DND-41 (cell line): ENCODE data around the gene CCDC73.
"Not testable (repeated sequence)": the region's sequence is repeated elsewhere in the genome, so short reads cannot be mapped to it uniquely, and the experiment has no call there.

Experiments used
- ATAC-seq: fragments of 200-7000 bp; cut with Tn5 transposase; 3 replicates; pipeline ENCODE4 v1.9.1; 2021; ENCODE audit warnings: low read depth; ENCODE audit not compliant: insufficient read depth
- DNase-seq: peaks from one replicate; pipeline ENCODE4 v3.0.0-alpha.2; 2020
- H2AFZ ChIP-seq: 2 replicates; pipeline ENCODE4 v1.6.0; 2012; ENCODE audit warnings: low read depth, low read length
- H3K27ac ChIP-seq: 2 replicates; pipeline ENCODE4 v1.5.1; 2012; ENCODE audit warnings: low read length, inconsistent platforms
- H3K27me3 ChIP-seq: fragments of 200-600 bp; sonication (generic); 2 replicates; pipeline ENCODE4 v1.6.0; 2012; ENCODE audit warnings: low read length, mild to moderate bottlenecking, inconsistent platforms; ENCODE audit not compliant: insufficient read depth, poor library complexity
- H3K36me3 ChIP-seq: 2 replicates; pipeline ENCODE4 v1.5.1; 2012; ENCODE audit warnings: low read length, inconsistent platforms; ENCODE audit not compliant: insufficient read depth
- H3K4me1 ChIP-seq: 2 replicates; pipeline ENCODE4 v1.5.1; 2012; ENCODE audit warnings: mild to moderate bottlenecking, low read length; ENCODE audit not compliant: insufficient read depth
- H3K4me2 ChIP-seq: 2 replicates; pipeline ENCODE4 v1.6.0; 2012; ENCODE audit warnings: mild to moderate bottlenecking, moderate library complexity, low read length, inconsistent platforms; ENCODE audit not compliant: insufficient read depth
- H3K4me3 ChIP-seq, 2 experiments: fragments of 200-600 bp in 1 of 2; shearing (Covaris generic) in 1 of 2; 2 replicates each; pipeline ENCODE4 v1.5.1; 2012 to 2016; ENCODE audit warnings: inconsistent platforms in 2 of 2, low read length in 2 of 2, mild to moderate bottlenecking in 2 of 2, low read depth in 1 of 2, moderate library complexity in 1 of 2
- H3K79me2 ChIP-seq: 2 replicates; pipeline ENCODE4 v1.6.0; 2012; ENCODE audit warnings: low read length, inconsistent platforms; ENCODE audit not compliant: insufficient read depth
- H3K9ac ChIP-seq: 2 replicates; pipeline ENCODE4 v1.6.0; 2012; ENCODE audit warnings: low read depth, mild to moderate bottlenecking, inconsistent platforms, low read length, moderate library complexity
- H3K9me3 ChIP-seq: 2 replicates; pipeline ENCODE4 v1.5.1; 2012; ENCODE audit warnings: low read length, moderate library complexity, mild to moderate bottlenecking, inconsistent platforms; ENCODE audit not compliant: insufficient read depth, severe bottlenecking
- H4K20me1 ChIP-seq: 2 replicates; pipeline ENCODE4 v1.6.0; 2012; ENCODE audit warnings: low read length; ENCODE audit not compliant: insufficient read depth
- EZH2 ChIP-seq: IDR thresholded peaks from 3 replicates; pipeline ENCODE4 v1.6.1; 2012; ENCODE audit warnings: borderline replicate concordance, low read depth, mild to moderate bottlenecking, moderate library complexity, low read length, inconsistent platforms; ENCODE audit not compliant: severe bottlenecking
- TF ChIP-seq, protein P1 (sequence below): IDR thresholded peaks from 2 replicates; pipeline ENCODE4 v1.5.1; 2012; ENCODE audit warnings: borderline replicate concordance, low read length, moderate library complexity, mild to moderate bottlenecking; ENCODE audit not compliant: poor library complexity, severe bottlenecking; ENCODE audit errors: extremely low read depth

Gene CCDC73

GRCh38 chr11:32758291-32758690, 36.2 kb downstream of the CCDC73 start:
- Histone ChIP-seq H3K9ac (no peak overlapping the region), H3K4me1 (no peaks in the 10 kb centered on the region), H3K27me3 (no peaks in the 10 kb centered on the region), H4K20me1 (no peaks in the 10 kb centered on the region), H2AFZ (no peak overlapping the region), H3K4me3 (no peak overlapping the region), H3K27ac (no peak overlapping the region), H3K9me3 (peaks cover 6% of the 10 kb centered on the region), H3K36me3 (no peaks in the 10 kb centered on the region), H3K79me2 (no peaks in the 10 kb centered on the region), H3K4me2 (no peak overlapping the region)
- TF ChIP-seq, protein P1, sequence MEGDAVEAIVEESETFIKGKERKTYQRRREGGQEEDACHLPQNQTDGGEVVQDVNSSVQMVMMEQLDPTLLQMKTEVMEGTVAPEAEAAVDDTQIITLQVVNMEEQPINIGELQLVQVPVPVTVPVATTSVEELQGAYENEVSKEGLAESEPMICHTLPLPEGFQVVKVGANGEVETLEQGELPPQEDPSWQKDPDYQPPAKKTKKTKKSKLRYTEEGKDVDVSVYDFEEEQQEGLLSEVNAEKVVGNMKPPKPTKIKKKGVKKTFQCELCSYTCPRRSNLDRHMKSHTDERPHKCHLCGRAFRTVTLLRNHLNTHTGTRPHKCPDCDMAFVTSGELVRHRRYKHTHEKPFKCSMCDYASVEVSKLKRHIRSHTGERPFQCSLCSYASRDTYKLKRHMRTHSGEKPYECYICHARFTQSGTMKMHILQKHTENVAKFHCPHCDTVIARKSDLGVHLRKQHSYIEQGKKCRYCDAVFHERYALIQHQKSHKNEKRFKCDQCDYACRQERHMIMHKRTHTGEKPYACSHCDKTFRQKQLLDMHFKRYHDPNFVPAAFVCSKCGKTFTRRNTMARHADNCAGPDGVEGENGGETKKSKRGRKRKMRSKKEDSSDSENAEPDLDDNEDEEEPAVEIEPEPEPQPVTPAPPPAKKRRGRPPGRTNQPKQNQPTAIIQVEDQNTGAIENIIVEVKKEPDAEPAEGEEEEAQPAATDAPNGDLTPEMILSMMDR = no peak
- TF ChIP-seq EZH2 = no peak
- ATAC-seq (no peak), DNase-seq (no peak)

GRCh38 chr11:32753181-32753580, 41.3 kb downstream of the CCDC73 start:
- not testable (repeated sequence) for H3K4me2 ChIP-seq, H3K36me3 ChIP-seq, DNase-seq, H2AFZ ChIP-seq, H3K9ac ChIP-seq, H3K9me3 ChIP-seq, H3K79me2 ChIP-seq, H3K4me1 ChIP-seq, H3K27me3 ChIP-seq, ATAC-seq, H3K27ac ChIP-seq, H4K20me1 ChIP-seq, H3K4me3 ChIP-seq

- no peak for TF ChIP-seq EZH2
- TF ChIP-seq, protein P1 = no peak
- no peak for ATAC-seq
- Histone ChIP-seq H3K9me3 (no peaks in the 10 kb centered on the region), H3K4me2 (no peak overlapping the region), H3K4me1 (no peaks in the 10 kb centered on the region), H2AFZ (no peak overlapping the region), H3K79me2 (no peaks in the 10 kb centered on the region), H3K4me3 (no peak overlapping the region), H3K9ac (no peak overlapping the region), H4K20me1 (no peaks in the 10 kb centered on the region), H3K36me3 (no peaks in the 10 kb centered on the region), H3K27ac (no peak overlapping the region), H3K27me3 (no peaks in the 10 kb centered on the region)
- DNase-seq = no peak
These were observed 42.5 kb downstream of the CCDC73 start for GRCh38 chr11:32752001-32752400.

GRCh38 chr11:32751381-32751780, 43.1 kb downstream of the CCDC73 start:
- ATAC-seq (no peak), DNase-seq (no peak)
- no peak for TF ChIP-seq EZH2
- TF ChIP-seq, protein P1 = no peak
- H4K20me1 ChIP-seq = no peaks in the 10 kb centered on the region
- H2AFZ ChIP-seq = no peak overlapping the region
- no peak overlapping the region for H3K4me2 ChIP-seq
- no peak overlapping the region for H3K27ac ChIP-seq
- no peaks in the 10 kb centered on the region for H3K79me2 ChIP-seq
- H3K9me3 ChIP-seq = no peaks in the 10 kb centered on the region
- H3K27me3 ChIP-seq = no peaks in the 10 kb centered on the region
- no peaks in the 10 kb centered on the region for H3K4me1 ChIP-seq
- H3K36me3 ChIP-seq = no peaks in the 10 kb centered on the region
- H3K9ac ChIP-seq = no peak overlapping the region
- H3K4me3 ChIP-seq = no peak overlapping the region
